WI38 (cell line): ENCODE results near the gene CCBE1.

Source experiments
- H3K4me3 ChIP-seq: 2 replicates; pipeline ENCODE4 v1.5.1; 2011; ENCODE audit warnings: low read depth, mild to moderate bottlenecking, control low read depth, low read length
- TF ChIP-seq, protein P1 (sequence below): IDR thresholded peaks from 2 replicates; pipeline ENCODE4 v1.5.1; 2012; ENCODE audit warnings: low read depth, mild to moderate bottlenecking, control low read depth, low read length

Gene CCBE1

GRCh38 chr18:59685501-59685900 is 11.7 kb downstream of the CCBE1 start:
- no peak overlapping the region for H3K4me3 ChIP-seq
- TF ChIP-seq, protein P1, sequence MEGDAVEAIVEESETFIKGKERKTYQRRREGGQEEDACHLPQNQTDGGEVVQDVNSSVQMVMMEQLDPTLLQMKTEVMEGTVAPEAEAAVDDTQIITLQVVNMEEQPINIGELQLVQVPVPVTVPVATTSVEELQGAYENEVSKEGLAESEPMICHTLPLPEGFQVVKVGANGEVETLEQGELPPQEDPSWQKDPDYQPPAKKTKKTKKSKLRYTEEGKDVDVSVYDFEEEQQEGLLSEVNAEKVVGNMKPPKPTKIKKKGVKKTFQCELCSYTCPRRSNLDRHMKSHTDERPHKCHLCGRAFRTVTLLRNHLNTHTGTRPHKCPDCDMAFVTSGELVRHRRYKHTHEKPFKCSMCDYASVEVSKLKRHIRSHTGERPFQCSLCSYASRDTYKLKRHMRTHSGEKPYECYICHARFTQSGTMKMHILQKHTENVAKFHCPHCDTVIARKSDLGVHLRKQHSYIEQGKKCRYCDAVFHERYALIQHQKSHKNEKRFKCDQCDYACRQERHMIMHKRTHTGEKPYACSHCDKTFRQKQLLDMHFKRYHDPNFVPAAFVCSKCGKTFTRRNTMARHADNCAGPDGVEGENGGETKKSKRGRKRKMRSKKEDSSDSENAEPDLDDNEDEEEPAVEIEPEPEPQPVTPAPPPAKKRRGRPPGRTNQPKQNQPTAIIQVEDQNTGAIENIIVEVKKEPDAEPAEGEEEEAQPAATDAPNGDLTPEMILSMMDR = no peak

- no peak overlapping the region for H3K4me3 ChIP-seq
- TF ChIP-seq, protein P1 = no peak
Measured at GRCh38 chr18:59684777-59685176, 12.4 kb downstream of the CCBE1 start.

- no peak overlapping the region for H3K4me3 ChIP-seq
- TF ChIP-seq, protein P1 = no peak
Measured at GRCh38 chr18:59681521-59682004, 15.7 kb downstream of the CCBE1 start.

DNA sequence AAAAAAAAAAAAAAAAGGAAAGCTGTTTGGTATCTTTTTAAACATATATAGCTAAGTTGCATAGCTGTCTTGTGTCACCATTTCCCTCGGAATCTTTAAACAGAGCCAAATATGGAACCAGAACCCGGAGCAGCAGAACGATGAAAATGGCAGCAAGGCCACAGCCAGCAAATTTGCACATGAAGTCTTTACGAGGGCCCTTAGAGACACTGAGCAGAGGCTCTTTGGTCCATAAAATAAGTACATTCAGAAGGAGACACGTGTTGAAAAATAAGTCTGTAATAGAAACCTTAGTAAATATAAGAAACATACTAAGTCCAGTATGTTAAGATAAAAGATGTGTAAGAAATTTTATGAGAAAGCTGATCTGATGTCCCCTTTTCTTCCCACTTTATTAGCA is 16.2 kb downstream of the CCBE1 start:
- no peak overlapping the region for H3K4me3 ChIP-seq
- TF ChIP-seq, protein P1 = no peak

- TF ChIP-seq, protein P1 = no peak
- H3K4me3 ChIP-seq = no peak overlapping the region
Measured at GRCh38 chr18:59675346-59675745, 21.9 kb downstream of the CCBE1 start.

GRCh38 chr18:59674903-59675270 is 22.3 kb downstream of the CCBE1 start:
- no peak overlapping the region for H3K4me3 ChIP-seq
- TF ChIP-seq, protein P1 = no peak

DNA sequence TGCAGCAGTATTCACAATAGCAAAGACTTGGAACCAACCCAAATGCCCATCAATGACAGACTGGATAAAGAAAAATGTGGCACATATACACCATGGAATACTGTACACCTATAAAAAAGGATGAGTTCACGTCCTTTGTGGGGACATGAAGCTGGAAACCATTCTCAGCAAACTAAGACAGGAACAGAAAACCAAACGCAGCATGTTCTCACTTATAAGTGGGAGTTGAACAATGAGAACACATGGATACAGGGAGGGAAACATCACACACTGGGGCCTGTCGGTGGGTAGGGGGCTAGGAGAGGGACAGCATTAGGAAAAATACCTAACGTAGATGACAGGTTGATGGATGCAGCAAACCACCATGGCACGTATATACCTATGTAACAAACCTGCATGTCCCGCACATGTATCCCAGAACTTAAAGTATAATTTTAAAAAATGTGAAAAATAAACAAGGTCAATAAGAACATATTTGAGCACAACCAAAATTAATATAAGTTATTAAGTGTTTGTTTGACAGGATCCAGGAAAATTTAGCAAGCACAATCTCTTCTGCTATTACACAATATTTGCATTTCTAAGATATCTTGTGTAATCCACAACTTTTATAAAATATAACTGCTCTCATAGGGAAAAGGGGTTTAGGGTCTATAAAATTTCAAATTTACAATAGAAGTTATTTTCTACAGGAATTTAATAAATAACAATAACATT is 22.9 kb downstream of the CCBE1 start:
- no peak overlapping the region for H3K4me3 ChIP-seq
- TF ChIP-seq, protein P1 = no peak
